H9 (cell line): ENCODE results near the gene CAMK1. TPM values are rescaled to one million over a fixed set of nuclear protein-coding genes. Genes with fewer than 3 reads are reported as not detected.

Experiments used
- DNase-seq: peaks from one replicate; pipeline ENCODE4 v3.0.0-alpha.2; 2017
- H2AFZ ChIP-seq: one replicate; pipeline ENCODE4 v1.6.1; 2013; ENCODE audit warnings: mild to moderate bottlenecking, low read length, control low read depth, moderate library complexity
- H2AK5ac ChIP-seq: 2 replicates; pipeline ENCODE4 v1.6.1; 2013; ENCODE audit warnings: low read length, control low read depth, mixed read lengths; ENCODE audit not compliant: insufficient read length
- H2BK120ac ChIP-seq: one replicate; pipeline ENCODE4 v1.6.1; 2013; ENCODE audit warnings: low read depth, mild to moderate bottlenecking, low read length, control low read depth, inconsistent platforms; ENCODE audit not compliant: poor library complexity, severe bottlenecking
- H2BK12ac ChIP-seq: 2 replicates; pipeline ENCODE4 v1.6.1; 2013; ENCODE audit warnings: low read length, control low read depth, mixed read lengths, low read depth; ENCODE audit not compliant: insufficient read length
- H2BK15ac ChIP-seq: 2 replicates; pipeline ENCODE4 v1.6.1; 2013; ENCODE audit warnings: low read depth, low read length, control low read depth
- H2BK20ac ChIP-seq: one replicate; pipeline ENCODE4 v1.6.1; 2013; ENCODE audit warnings: low read depth, mild to moderate bottlenecking, low read length, control low read depth, inconsistent platforms; ENCODE audit not compliant: poor library complexity, severe bottlenecking
- H2BK5ac ChIP-seq: 2 replicates; pipeline ENCODE4 v1.6.1; 2013; ENCODE audit warnings: low read length, control low read depth, mixed read lengths; ENCODE audit not compliant: insufficient read length
- H3K14ac ChIP-seq: 2 replicates; pipeline ENCODE4 v1.6.1; 2013; ENCODE audit warnings: low read length, control low read depth; ENCODE audit not compliant: insufficient read depth
- H3K18ac ChIP-seq: 2 replicates; pipeline ENCODE4 v1.6.1; 2013; ENCODE audit warnings: low read depth, mild to moderate bottlenecking, mixed read lengths, low read length, control low read depth; ENCODE audit not compliant: insufficient read length
- H3K23ac ChIP-seq: 2 replicates; pipeline ENCODE4 v1.6.1; 2013; ENCODE audit warnings: low read length, control low read depth, mixed read lengths, low read depth; ENCODE audit not compliant: insufficient read length
- H3K23me2 ChIP-seq: 2 replicates; pipeline ENCODE4 v1.6.1; 2013; ENCODE audit warnings: low read depth, mild to moderate bottlenecking, mixed read lengths, low read length, control low read depth; ENCODE audit not compliant: insufficient read length, poor library complexity, severe bottlenecking
- H3K27ac ChIP-seq: 2 replicates; pipeline ENCODE4 v1.5.1; 2013; ENCODE audit warnings: low read length, control low read depth, mixed read lengths, low read depth; ENCODE audit not compliant: insufficient read length
- H3K27me3 ChIP-seq: 2 replicates; pipeline ENCODE4 v1.6.1; 2013; ENCODE audit warnings: low read length, control low read depth, inconsistent platforms; ENCODE audit not compliant: insufficient read depth
- H3K4ac ChIP-seq: 2 replicates; pipeline ENCODE4 v1.6.1; 2013; ENCODE audit warnings: low read depth, mild to moderate bottlenecking, control low read depth, inconsistent platforms, low read length, moderate library complexity
- H3K4me1 ChIP-seq: 2 replicates; pipeline ENCODE4 v1.6.1; 2013; ENCODE audit warnings: low read length, control low read depth, inconsistent platforms; ENCODE audit not compliant: insufficient read depth
- H3K4me2 ChIP-seq: 2 replicates; pipeline ENCODE4 v1.6.1; 2013; ENCODE audit warnings: low read length, control low read depth, mixed read lengths; ENCODE audit not compliant: insufficient read length, insufficient read depth
- H3K56ac ChIP-seq: 2 replicates; pipeline ENCODE4 v1.6.1; 2013; ENCODE audit warnings: low read depth, mild to moderate bottlenecking, mixed read lengths, low read length, control low read depth; ENCODE audit not compliant: insufficient read length
- H3K79me1 ChIP-seq: 2 replicates; pipeline ENCODE4 v1.6.1; 2013; ENCODE audit warnings: low read depth, mild to moderate bottlenecking, moderate library complexity, low read length, control low read depth, inconsistent platforms; ENCODE audit not compliant: insufficient read depth, poor library complexity, severe bottlenecking
- H3K79me2 ChIP-seq: 2 replicates; pipeline ENCODE4 v1.6.1; 2013; ENCODE audit warnings: low read length, control low read depth, inconsistent platforms; ENCODE audit not compliant: insufficient read depth
- H3K9ac ChIP-seq: 2 replicates; pipeline ENCODE4 v1.6.1; 2013; ENCODE audit warnings: low read length, control low read depth, mixed read lengths; ENCODE audit not compliant: insufficient read length; ENCODE audit errors: extremely low read depth
- H3K9me3 ChIP-seq: one replicate; pipeline ENCODE4 v1.6.1; 2013; ENCODE audit warnings: low read depth, low read length, inconsistent platforms; ENCODE audit not compliant: control insufficient read depth
- H3T11ph ChIP-seq: one replicate; pipeline ENCODE4 v1.6.1; 2013; ENCODE audit warnings: mild to moderate bottlenecking, low read length, control low read depth, inconsistent platforms
- H4K20me1 ChIP-seq: one replicate; pipeline ENCODE4 v1.6.1; 2013; ENCODE audit not compliant: control insufficient read depth, insufficient read length, insufficient read depth
- H4K5ac ChIP-seq: 2 replicates; pipeline ENCODE4 v1.6.1; 2013; ENCODE audit warnings: low read depth, mild to moderate bottlenecking, mixed read lengths, low read length, control low read depth; ENCODE audit not compliant: insufficient read length
- H4K8ac ChIP-seq: replicated peaks from 2 replicates; pipeline ENCODE4 v1.6.1; 2013; ENCODE audit warnings: low read length, control low read depth, mixed read lengths, low read depth; ENCODE audit not compliant: insufficient read length
- H4K91ac ChIP-seq: 2 replicates; pipeline ENCODE4 v1.6.1; 2013; ENCODE audit warnings: low read depth, mild to moderate bottlenecking, moderate library complexity, mixed read lengths, low read length, control low read depth; ENCODE audit not compliant: insufficient read length
- H3K27ac Mint-ChIP-seq, 3 experiments: 2 replicates in 2 of 3; 3 replicates in 1 of 3; pipeline ENCODE4 v1.8.0; 2020 to 2021; ENCODE audit warnings: mixed read lengths in 3 of 3, mild to moderate bottlenecking in 1 of 3, moderate library complexity in 1 of 3
- H3K27me3 Mint-ChIP-seq: 2 replicates; pipeline ENCODE4 v1.8.0; 2021; ENCODE audit warnings: low read depth, mild to moderate bottlenecking, moderate library complexity, mixed read lengths
- H3K36me3 Mint-ChIP-seq, 3 experiments: 2 replicates in 2 of 3; 3 replicates in 1 of 3; pipeline ENCODE4 v1.8.0; 2020 to 2021; ENCODE audit warnings: low read depth in 3 of 3, mixed read lengths in 3 of 3; ENCODE audit not compliant: insufficient read depth in 1 of 3
- H3K4me1 Mint-ChIP-seq, 2 experiments: 2 replicates each; pipeline ENCODE4 v1.8.0; 2020; ENCODE audit warnings: mixed read lengths in 2 of 2
- H3K4me3 Mint-ChIP-seq, 2 experiments: 2 replicates in 1 of 2; 3 replicates in 1 of 2; pipeline ENCODE4 v1.8.0; 2020 to 2021; ENCODE audit warnings: mild to moderate bottlenecking in 2 of 2, mixed read lengths in 2 of 2, moderate library complexity in 1 of 2
- H3K9me3 Mint-ChIP-seq, 2 experiments: 2 replicates in 1 of 2; 3 replicates in 1 of 2; pipeline ENCODE4 v1.8.0; 2020; ENCODE audit warnings: mild to moderate bottlenecking in 2 of 2, mixed read lengths in 2 of 2, moderate library complexity in 1 of 2
- CTCF ChIP-seq: fragments of 200-600 bp; sonication (generic); conservative IDR thresholded peaks from 3 replicates; pipeline ENCODE4 v1.8.0; 2021; ENCODE audit warnings: antibody characterized with exemption, mild to moderate bottlenecking
- WGBS: extraction: QIAGEN DNeasy Blood & Tissue Kit; methylation state at CpG from one replicate; pipeline ENCODE4 v1.1.7; 2013; ENCODE audit warnings: missing lambda C conversion rate, low lambda C conversion rate, mixed read lengths; ENCODE audit not compliant: insufficient read length; ENCODE audit errors: extremely low coverage; 5-methylcytosine and 5-hydroxymethylcytosine counted together
- total RNA-seq: library from RNA; stranded (reverse); gene quantifications from 2 replicates; pipeline ENCODE4 v1.2.1, GENCODE V29; 2021

Gene CAMK1
- total RNA-seq, 1 experiment from 2014 or later: 9.2 TPM

GRCh38 chr3:9807981-9808344 is 38.2 kb upstream of the CAMK1 start:
- no peak for TF ChIP-seq CTCF
- Histone ChIP-seq H3K79me1 (no peaks in the 10 kb centered on the region), H4K5ac (no peak overlapping the region), H3K79me2 (no peaks in the 10 kb centered on the region), H3K4me2 (no peak overlapping the region), H3K18ac (no peak overlapping the region), H3K9ac (no peak overlapping the region), H2BK20ac (no peak overlapping the region), H2BK15ac (no peak overlapping the region), H2BK120ac (no peak overlapping the region), H4K8ac (no peak overlapping the region), H3K23ac (no peak overlapping the region), H2AFZ (no peak overlapping the region), H3K9me3 (no peaks in the 10 kb centered on the region), H2BK12ac (no peak overlapping the region), H3T11ph (no peak overlapping the region), H3K56ac (no peak overlapping the region), H2BK5ac (no peak overlapping the region), H3K23me2 (peaks cover 7% of the 10 kb centered on the region), H3K4me1 (no peaks in the 10 kb centered on the region), H3K27ac (no peak overlapping the region), H3K27me3 (no peaks in the 10 kb centered on the region), H3K4ac (no peak overlapping the region), H4K20me1 (no peaks in the 10 kb centered on the region), H3K14ac (no peak overlapping the region), H4K91ac (no peak overlapping the region), H2AK5ac (no peak overlapping the region)
- no peak for DNase-seq
- WGBS: no CpG with 5 or more reads among the region's 2 CpGs
- H3K27me3 Mint-ChIP-seq: peaks cover 16% of the 10 kb centered on the region
- H3K27ac Mint-ChIP-seq: no peak overlapping the region
- no peak overlapping the region for H3K4me3 Mint-ChIP-seq
- H3K36me3 Mint-ChIP-seq: peaks cover 25 to 40% (median 37%) of the 10 kb centered on the region in 3 experiments; a peak in 6 of 7 replicates
- H3K4me1 Mint-ChIP-seq: peaks cover 20 to 23% of the 10 kb centered on the region in 2 experiments
- H3K9me3 Mint-ChIP-seq: no peaks in the 10 kb centered on the region
